HepG2 (cell line): ENCODE data around the gene PRRT1. TPM values are rescaled to one million over a fixed set of nuclear protein-coding genes. Genes with fewer than 3 reads are reported as not detected.

Source experiments
- AHR ChIP-seq: IDR thresholded peaks from 2 replicates; pipeline ENCODE4 v1.6.1; 2018; ENCODE audit warnings: missing genetic modification reagents, missing compliant biosample characterization
- ARHGAP35 ChIP-seq: sonication (generic); formaldehyde crosslinking; IDR thresholded peaks from 2 replicates; pipeline ENCODE4 v1.9.0; 2022; ENCODE audit warnings: mild to moderate bottlenecking, inconsistent platforms, moderate library complexity, missing genetic modification reagents, borderline replicate concordance
- BORCS8-MEF2B ChIP-seq: sonication (generic); formaldehyde crosslinking; IDR thresholded peaks from 2 replicates; pipeline ENCODE4 v1.8.0; 2022; ENCODE audit warnings: mild to moderate bottlenecking, missing genetic modification reagents
- CBFB ChIP-seq: sonication (generic); formaldehyde crosslinking; IDR thresholded peaks from 2 replicates; pipeline ENCODE4 v1.4.0; 2020; ENCODE audit warnings: missing genetic modification reagents
- FLYWCH1 ChIP-seq: sonication (generic); formaldehyde crosslinking; IDR thresholded peaks from 2 replicates; pipeline ENCODE4 v1.8.1; 2023; ENCODE audit warnings: mild to moderate bottlenecking, missing genetic modification reagents
- FOXA1 ChIP-seq, 2 experiments: fragments of 450-650 bp in 1 of 2; sonication (generic) in 1 of 2; formaldehyde crosslinking in 1 of 2; IDR thresholded peaks; 2 replicates each; pipeline versions ENCODE4 v1.4.0 to v1.6.1; 2016 to 2020; ENCODE audit warnings: missing genetic modification reagents in 1 of 2
- HES4 ChIP-seq: sonication (generic); formaldehyde crosslinking; IDR thresholded peaks from 2 replicates; pipeline ENCODE4 v1.9.0; 2021; ENCODE audit warnings: mild to moderate bottlenecking, missing genetic modification reagents, borderline replicate concordance
- MTF2 ChIP-seq: sonication (generic); formaldehyde crosslinking; IDR thresholded peaks from 2 replicates; pipeline ENCODE4 v1.5.0; 2020; ENCODE audit warnings: missing genetic modification reagents, borderline replicate concordance
- NPAS2 ChIP-seq: sonication (generic); formaldehyde crosslinking; IDR thresholded peaks from 2 replicates; pipeline ENCODE4 v1.8.0; 2022; ENCODE audit warnings: mild to moderate bottlenecking, missing genetic modification reagents, borderline replicate concordance
- NR2F1 ChIP-seq, 2 experiments: fragments of 450-650 bp in 1 of 2; formaldehyde crosslinking in 1 of 2; IDR thresholded peaks; 2 replicates each; pipeline versions ENCODE4 v1.5.0 to v1.6.1; 2016 to 2020; ENCODE audit warnings: mild to moderate bottlenecking in 1 of 2, missing compliant biosample characterization in 1 of 2, missing genetic modification reagents in 1 of 2, moderate library complexity in 1 of 2
- PRPF4 ChIP-seq: fragments of 200-400 bp; formaldehyde crosslinking; IDR thresholded peaks from 2 replicates; pipeline ENCODE4 v1.6.1; 2016; ENCODE audit warnings: low read length, low read depth; ENCODE audit not compliant: poor library complexity, severe bottlenecking
- SAP130 ChIP-seq: IDR thresholded peaks from 2 replicates; pipeline ENCODE4 v1.6.1; 2016; ENCODE audit warnings: low read depth
- SOX5 ChIP-seq: IDR thresholded peaks from 2 replicates; pipeline ENCODE4 v1.6.1; 2016; ENCODE audit warnings: borderline replicate concordance
- STAT6 ChIP-seq: sonication (generic); formaldehyde crosslinking; IDR thresholded peaks from 2 replicates; pipeline ENCODE4 v1.4.0; 2020; ENCODE audit warnings: missing genetic modification reagents, mild to moderate bottlenecking, borderline replicate concordance
- UBTF ChIP-seq: sonication (generic); formaldehyde crosslinking; IDR thresholded peaks from 2 replicates; pipeline ENCODE4 v1.4.0; 2020; ENCODE audit warnings: mild to moderate bottlenecking, missing genetic modification reagents
- ZMYM3 ChIP-seq: sonication (generic); formaldehyde crosslinking; IDR thresholded peaks from 2 replicates; pipeline ENCODE4 v1.5.1; 2020; ENCODE audit warnings: mild to moderate bottlenecking, missing genetic modification reagents
- ZNF577 ChIP-seq: sonication (generic); formaldehyde crosslinking; IDR thresholded peaks from 2 replicates; pipeline ENCODE4 v1.4.0; 2020; ENCODE audit warnings: mild to moderate bottlenecking, low read depth, missing genetic modification reagents, borderline replicate concordance
- ZNF709 ChIP-seq: sonication (generic); formaldehyde crosslinking; IDR thresholded peaks from 2 replicates; pipeline ENCODE4 v1.5.0; 2020; ENCODE audit warnings: mild to moderate bottlenecking, missing genetic modification reagents
- ZSCAN21 ChIP-seq: sonication (generic); formaldehyde crosslinking; IDR thresholded peaks from 2 replicates; pipeline ENCODE4 v1.8.0; 2022; ENCODE audit warnings: mild to moderate bottlenecking, missing genetic modification reagents, moderate library complexity, borderline replicate concordance
- polyA plus RNA-seq, 8 experiments: library from polyadenylated mRNA; depleted of rRNA in 3 of 8; stranded (reverse) in 7 of 8; unstranded in 1 of 8; fragments of >200 nt; fragmentation: Illumina TruSeq in 4 of 8; extraction: Trizol in 4 of 8; gene quantifications; 2 replicates each; pipeline versions ENCODE4 v1.2.1 to v1.2.3, GENCODE V29; 2011 to 2016; ENCODE audit warnings: low read depth in 4 of 8, missing spikeins in 1 of 8, mixed read lengths in 1 of 8; ENCODE audit not compliant: insufficient read depth in 1 of 8
- total RNA-seq, 5 experiments: library from RNA; depleted of rRNA; stranded (reverse); fragments of >200 nt; fragmentation: Illumina TruSeq; extraction: Trizol; gene quantifications; 2 replicates each; pipeline ENCODE4 v1.2.3, GENCODE V29; 2016; ENCODE audit warnings: low read depth in 1 of 5
- TF ChIP-seq, protein P1 (sequence below): IDR thresholded peaks from 2 replicates; pipeline ENCODE4 v1.6.1; 2016; ENCODE audit warnings: missing genetic modification reagents, missing compliant biosample characterization
- TF ChIP-seq, protein P2 (sequence below): sonication (generic); formaldehyde crosslinking; IDR thresholded peaks from 2 replicates; pipeline ENCODE4 v1.8.0; 2022; ENCODE audit warnings: missing genetic modification reagents, mild to moderate bottlenecking, borderline replicate concordance

Gene PRRT1
- total and polyA plus RNA-seq, 2 of the 13 experiments (the other 11 are each of a cell fraction or from before 2014, with no cell fraction given): 0.64 to 1.4 TPM

DNA sequence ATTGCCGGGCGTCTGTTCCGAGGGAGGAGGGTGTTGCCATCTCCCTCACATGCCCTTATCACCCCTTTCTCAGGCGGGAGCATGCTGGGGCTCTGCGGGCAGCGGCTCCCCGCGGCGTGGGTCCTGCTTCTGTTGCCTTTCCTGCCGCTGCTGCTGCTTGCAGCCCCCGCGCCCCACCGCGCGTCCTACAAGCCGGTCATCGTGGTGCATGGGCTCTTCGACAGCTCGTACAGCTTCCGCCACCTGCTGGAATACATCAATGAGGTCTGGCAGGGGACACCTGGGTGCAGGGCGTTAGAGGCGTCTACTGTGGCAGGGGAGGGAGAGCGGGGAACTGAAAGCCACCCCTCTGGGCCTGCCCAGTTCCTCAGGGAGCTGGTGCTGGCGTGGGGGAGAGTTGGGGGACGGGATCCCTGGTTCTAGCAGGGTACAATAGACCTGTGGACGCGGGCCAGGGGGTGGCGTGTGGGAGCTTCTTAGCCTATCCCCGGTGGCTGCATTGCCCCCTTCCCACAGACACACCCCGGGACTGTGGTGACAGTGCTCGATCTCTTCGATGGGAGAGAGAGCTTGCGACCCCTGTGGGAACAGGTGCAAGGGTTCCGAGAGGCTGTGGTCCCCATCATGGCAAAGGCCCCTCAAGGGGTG, 2.9 kb upstream of the PRRT1 start (continued):
- no peak for TF ChIP-seq AHR
- 0 out of 2 replicates have a peak, but pooled peaks have one; percentile 36 for TF ChIP-seq ARHGAP35 (CRISPR knock-in tag)
- TF ChIP-seq FOXA1 (IDR thresholded peaks at IDR 0.05): no peak
- TF ChIP-seq FOXA1 (CRISPR knock-in tag; IDR thresholded peaks at IDR 0.05): 0 out of 2 replicates have a peak, but pooled peaks have one; percentile 16
- TF ChIP-seq UBTF (CRISPR knock-in tag): peak; percentile 80
- TF ChIP-seq STAT6 (CRISPR knock-in tag): 0 out of 2 replicates have a peak, but pooled peaks have one; percentile 7
- TF ChIP-seq SOX5 (CRISPR knock-in tag): no peak
- TF ChIP-seq HES4: 0 out of 2 replicates have a peak, but pooled peaks have one; percentile 84
- 0 out of 2 replicates have a peak, but pooled peaks have one; percentile 21 for TF ChIP-seq BORCS8-MEF2B
- TF ChIP-seq NR2F1 (CRISPR knock-in tag; IDR thresholded peaks at IDR 0.05): no peak
- TF ChIP-seq FLYWCH1 (CRISPR knock-in tag): no peak
- TF ChIP-seq NPAS2 (CRISPR knock-in tag): no peak
- TF ChIP-seq, protein P1, sequence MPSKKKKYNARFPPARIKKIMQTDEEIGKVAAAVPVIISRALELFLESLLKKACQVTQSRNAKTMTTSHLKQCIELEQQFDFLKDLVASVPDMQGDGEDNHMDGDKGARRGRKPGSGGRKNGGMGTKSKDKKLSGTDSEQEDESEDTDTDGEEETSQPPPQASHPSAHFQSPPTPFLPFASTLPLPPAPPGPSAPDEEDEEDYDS (CRISPR knock-in tag): no peak; the same call in 1 of the 2 replicates
- TF ChIP-seq CBFB: no peak
- TF ChIP-seq ZNF577 (CRISPR knock-in tag): no peak
- TF ChIP-seq MTF2 (CRISPR knock-in tag): 0 out of 2 replicates have a peak, but pooled peaks have one; percentile 65
- peak; percentile 89 for TF ChIP-seq SAP130 (CRISPR knock-in tag)
- TF ChIP-seq ZNF709 (CRISPR knock-in tag): 0 out of 2 replicates have a peak, but pooled peaks have one; percentile 36
- TF ChIP-seq ZSCAN21: peak; percentile 29; the same call in 1 of the 2 replicates
- TF ChIP-seq ZMYM3 (CRISPR knock-in tag): peak; percentile 79
- TF ChIP-seq, protein P2, sequence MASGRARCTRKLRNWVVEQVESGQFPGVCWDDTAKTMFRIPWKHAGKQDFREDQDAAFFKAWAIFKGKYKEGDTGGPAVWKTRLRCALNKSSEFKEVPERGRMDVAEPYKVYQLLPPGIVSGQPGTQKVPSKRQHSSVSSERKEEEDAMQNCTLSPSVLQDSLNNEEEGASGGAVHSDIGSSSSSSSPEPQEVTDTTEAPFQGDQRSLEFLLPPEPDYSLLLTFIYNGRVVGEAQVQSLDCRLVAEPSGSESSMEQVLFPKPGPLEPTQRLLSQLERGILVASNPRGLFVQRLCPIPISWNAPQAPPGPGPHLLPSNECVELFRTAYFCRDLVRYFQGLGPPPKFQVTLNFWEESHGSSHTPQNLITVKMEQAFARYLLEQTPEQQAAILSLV: peak; percentile 57; the same call in 1 of the 2 replicates
- TF ChIP-seq PRPF4: no peak
